Skeletal muscle tissue (tissue), 4 donors: Measurements from ENCODE around the gene CSE1L. TPM values are rescaled to one million over a fixed set of nuclear protein-coding genes. Genes with fewer than 3 reads are reported as not detected.
"Not testable (repeated sequence)": the region's sequence is repeated elsewhere in the genome, so short reads cannot be mapped to it uniquely, and the experiment has no call there.

ENCODE experiments used
- H3K27ac ChIP-seq: one replicate; pipeline ENCODE4 v1.7.0; 2013; ENCODE audit warnings: mild to moderate bottlenecking, low read depth, low read length, inconsistent platforms
- H3K27me3 ChIP-seq, 3 donors: one replicate each; pipeline ENCODE4 v1.7.0; 2013; ENCODE audit warnings: low read length in 3 of 3; ENCODE audit not compliant: control insufficient read depth in 3 of 3, insufficient read depth in 3 of 3
- H3K36me3 ChIP-seq, 3 donors: one replicate each; pipeline ENCODE4 v1.7.0; 2013; ENCODE audit warnings: low read length in 3 of 3; ENCODE audit not compliant: control insufficient read depth in 3 of 3, insufficient read depth in 3 of 3
- H3K4me1 ChIP-seq, 3 donors: one replicate each; pipeline ENCODE4 v1.7.0; 2013; ENCODE audit warnings: low read length in 3 of 3, mild to moderate bottlenecking in 3 of 3; ENCODE audit not compliant: control insufficient read depth in 3 of 3, insufficient read depth in 3 of 3
- H3K4me3 ChIP-seq, 3 donors: one replicate each; pipeline ENCODE4 v1.7.0; 2013; ENCODE audit warnings: low read length in 3 of 3
- H3K9ac ChIP-seq, 3 donors: one replicate each; pipeline ENCODE4 v1.7.0; 2013; ENCODE audit warnings: low read length in 3 of 3, mild to moderate bottlenecking in 3 of 3, moderate library complexity in 2 of 3, low read depth in 1 of 3
- H3K9me3 ChIP-seq, 3 donors: one replicate each; pipeline ENCODE4 v1.7.0; 2013; ENCODE audit warnings: low read length in 3 of 3; ENCODE audit not compliant: control insufficient read depth in 3 of 3
- total RNA-seq: library from RNA; depleted of rRNA; stranded (reverse); fragments of >200 nt; gene quantifications from one replicate; pipeline ENCODE4 v1.2.3, GENCODE V29; 2014
- donor health status: Osteomylitis.

The CSE1L gene
- 59.5 TPM for total RNA-seq

GRCh38 chr20:49046087-49046900 is at the start of gene CSE1L:
TSS of gene CSE1L (plus strand) at chr20:49046312. CDS start at chr20:49058464, 12,152 bp downstream.
- peak within 1 kb of the TSS; percentile 84 to 100 (median 99) for H3K4me3 ChIP-seq
- H3K4me1 ChIP-seq, result peaks cover 17 to 26% (median 19%) of the 10 kb centered on the region in 3 donors
- no peaks in the 10 kb centered on the region for H3K27me3 ChIP-seq
- peak within 1 kb of the TSS; percentile 91 for H3K27ac ChIP-seq
- H3K36me3 ChIP-seq, result peaks cover 0 to 2% (median 0%) of the 10 kb centered on the region in 3 donors
- H3K9ac ChIP-seq, result peak within 1 kb of the TSS; percentile 97 to 99 (median 99)
- no peaks in the 10 kb centered on the region for H3K9me3 ChIP-seq

GRCh38 chr20:48999890-49000870 is 45.9 kb upstream of the CSE1L start:
- no peaks in the 10 kb centered on the region for H3K4me1 ChIP-seq
- no peaks in the 10 kb centered on the region for H3K27me3 ChIP-seq
- no peaks in the 10 kb centered on the region for H3K9me3 ChIP-seq
- no peak overlapping the region for H3K9ac ChIP-seq
- H3K4me3 ChIP-seq, result no peak overlapping the region
- H3K36me3 ChIP-seq, result peaks cover 31 to 45% (median 43%) of the 10 kb centered on the region in 3 donors
- no peak overlapping the region for H3K27ac ChIP-seq

GRCh38 chr20:49001741-49002140 is 44.4 kb upstream of the CSE1L start:
- Histone ChIP-seq H3K27ac (no peak overlapping the region), H3K27me3 (no peaks in the 10 kb centered on the region), H3K4me3 (no peak overlapping the region), H3K4me1 (no peaks in the 10 kb centered on the region), H3K9ac (no peak overlapping the region), H3K9me3 (no peaks in the 10 kb centered on the region), H3K36me3 (peaks cover 29 to 40% (median 38%) of the 10 kb centered on the region in 3 donors)

GRCh38 chr20:49006446-49006980 is 39.6 kb upstream of the CSE1L start:
- H3K27ac ChIP-seq, result no peak overlapping the region
- H3K9me3 ChIP-seq, result no peaks in the 10 kb centered on the region
- peaks cover 22 to 38% (median 34%) of the 10 kb centered on the region in 3 donors for H3K36me3 ChIP-seq
- H3K27me3 ChIP-seq, result no peaks in the 10 kb centered on the region
- H3K4me1 ChIP-seq, result no peaks in the 10 kb centered on the region
- H3K9ac ChIP-seq, result no peak overlapping the region
- H3K4me3 ChIP-seq, result no peak overlapping the region

GRCh38 chr20:49009899-49010631 is 36.0 kb upstream of the CSE1L start:
- H3K27me3 ChIP-seq, result no peaks in the 10 kb centered on the region
- H3K4me3 ChIP-seq, result no peak overlapping the region
- H3K27ac ChIP-seq, result no peak overlapping the region
- no peaks in the 10 kb centered on the region for H3K4me1 ChIP-seq
- H3K36me3 ChIP-seq, result peaks cover 40 to 64% (median 61%) of the 10 kb centered on the region in 3 donors
- no peaks in the 10 kb centered on the region for H3K9me3 ChIP-seq
- H3K9ac ChIP-seq, result no peak overlapping the region

GRCh38 chr20:49024220-49024619 is 21.9 kb upstream of the CSE1L start:
- Histone ChIP-seq H3K4me1 (no peaks in the 10 kb centered on the region), H3K36me3 (peaks cover 41 to 59% (median 57%) of the 10 kb centered on the region in 3 donors), H3K4me3 (no peak overlapping the region), H3K27me3 (no peaks in the 10 kb centered on the region), H3K9ac (no peak overlapping the region), H3K9me3 (no peaks in the 10 kb centered on the region), H3K27ac (no peak overlapping the region)

- peaks cover 40 to 59% (median 52%) of the 10 kb centered on the region in 3 donors for H3K36me3 ChIP-seq
- H3K27me3 ChIP-seq, H3K9me3 ChIP-seq, H3K4me1 ChIP-seq, H3K27ac ChIP-seq, H3K4me3 ChIP-seq, H3K9ac ChIP-seq: not testable (repeated sequence)
These were observed 17.9 kb upstream of the CSE1L start for GRCh38 chr20:49028177-49028576.

- Histone ChIP-seq H3K4me3 (no peak overlapping the region), H3K27ac (no peak overlapping the region), H3K4me1 (no peaks in the 10 kb centered on the region), H3K9me3 (no peaks in the 10 kb centered on the region), H3K27me3 (no peaks in the 10 kb centered on the region), H3K9ac (no peak overlapping the region), H3K36me3 (peaks cover 43 to 63% (median 54%) of the 10 kb centered on the region in 3 donors)
These were observed 17.4 kb upstream of the CSE1L start for GRCh38 chr20:49028684-49029083.

GRCh38 chr20:49029203-49029602 is 16.9 kb upstream of the CSE1L start:
- peaks cover 44 to 64% (median 54%) of the 10 kb centered on the region in 3 donors for H3K36me3 ChIP-seq
- H3K27ac ChIP-seq, result no peak overlapping the region
- no peaks in the 10 kb centered on the region for H3K4me1 ChIP-seq
- no peaks in the 10 kb centered on the region for H3K9me3 ChIP-seq
- no peak overlapping the region for H3K4me3 ChIP-seq
- no peak overlapping the region for H3K9ac ChIP-seq
- H3K27me3 ChIP-seq, result no peaks in the 10 kb centered on the region
